K562 (cell line): ENCODE results near the gene MPRIP. TPM values are rescaled to one million over a fixed set of nuclear protein-coding genes. Genes with fewer than 3 reads are reported as not detected.

ENCODE experiments used
- ATAC-seq: fragments of 200-7000 bp; cut with Tn5 transposase; 3 replicates; pipeline ENCODE4 v1.9.1; 2020; ENCODE audit warnings: moderate library complexity
- BruUV-seq: library from RNA; stranded (reverse); fragments of 400-500 nt; replicated peaks from 2 replicates; lab custom pipeline; 2021; lab: Mats Ljungman, UMichigan
- CTCF ChIA-PET: fragments of 300-600 bp; formaldehyde crosslinking; extraction: SDS; loops from one replicate; lab custom pipeline; 2021; ENCODE audit warnings: low intra/inter-chr PET ratio; lab: Yijun Ruan, JAX
- POLR2A ChIA-PET: fragments of 300-600, 350-650 bp; sonication (Branson Sonifier 250); formaldehyde crosslinking; extraction: SDS; loops from one replicate; lab custom pipeline; 2021; ENCODE audit warnings: antibody characterized with exemption, inconsistent platforms; lab: Yijun Ruan, JAX
- DNase-seq, 4 experiments: peaks; one replicate each; pipeline versions ENCODE4 v3.0.0 to v3.0.0-alpha.2; 2011 to 2018; ENCODE audit warnings: low spot score in 3 of 4, mixed read lengths in 3 of 4; ENCODE audit errors: extremely low read depth in 1 of 4
- FAIRE-seq: peaks from 2 replicates; lab custom pipeline; 2011; peaks lifted over from hg19 to GRCh38; lab: Jason Lieb, UNC
- H2AFZ ChIP-seq: 2 replicates; pipeline ENCODE4 v1.6.0; 2011; ENCODE audit warnings: low read depth, low read length, control low read depth, inconsistent platforms
- H3K27ac ChIP-seq: fragments of 200-600 bp; 3 replicates; pipeline ENCODE4 v1.8.0; 2011; ENCODE audit warnings: low read depth, mild to moderate bottlenecking, control low read depth, inconsistent platforms, low read length, moderate library complexity, mixed read lengths; ENCODE audit errors: extremely low read depth
- H3K27me3 ChIP-seq, 2 experiments: fragments of 300-600 bp in 1 of 2; 2 replicates in 1 of 2; 3 replicates in 1 of 2; pipeline versions ENCODE4 v1.6.0 to v1.8.0; 2011; ENCODE audit warnings: inconsistent platforms in 2 of 2, low read length in 2 of 2, mild to moderate bottlenecking in 1 of 2, mixed read lengths in 1 of 2, moderate library complexity in 1 of 2; ENCODE audit not compliant: control insufficient read depth in 2 of 2, insufficient read depth in 2 of 2
- H3K36me3 ChIP-seq: fragments of 300-600 bp; 3 replicates; pipeline ENCODE4 v1.8.0; 2011; ENCODE audit warnings: mild to moderate bottlenecking, low read length, inconsistent platforms; ENCODE audit not compliant: control insufficient read depth, insufficient read depth
- H3K4me1 ChIP-seq, 2 experiments: fragments of 200-600 bp in 1 of 2; replicated peaks in 1 of 2; 2 replicates in 1 of 2; 3 replicates in 1 of 2; pipeline versions ENCODE4 v1.5.1 to v1.8.0; 2011; ENCODE audit warnings: inconsistent platforms in 2 of 2, low read length in 2 of 2, mild to moderate bottlenecking in 1 of 2, mixed read lengths in 1 of 2, moderate library complexity in 1 of 2; ENCODE audit not compliant: control insufficient read depth in 2 of 2, insufficient read depth in 2 of 2
- H3K4me2 ChIP-seq: 2 replicates; pipeline ENCODE4 v1.6.1; 2011; ENCODE audit warnings: low read length, control low read depth, inconsistent platforms, mixed read lengths; ENCODE audit not compliant: insufficient read depth
- H3K4me3 ChIP-seq: fragments of 200-600 bp; sonication (generic), shearing (Covaris generic); 2 replicates; pipeline ENCODE4 v1.5.1; 2016; ENCODE audit warnings: control low read depth, inconsistent platforms
- H3K79me2 ChIP-seq: fragments of 200-600 bp; 3 replicates; pipeline ENCODE4 v1.8.0; 2011; ENCODE audit warnings: low read length, inconsistent platforms; ENCODE audit not compliant: control insufficient read depth, insufficient read depth
- H3K9ac ChIP-seq, 2 experiments: 2 replicates each; pipeline versions ENCODE4 v1.6.0 to v1.6.1; 2011; ENCODE audit warnings: low read depth in 2 of 2, low read length in 2 of 2, control low read depth in 1 of 2, inconsistent platforms in 1 of 2, mild to moderate bottlenecking in 1 of 2, mixed read lengths in 1 of 2; ENCODE audit not compliant: insufficient read depth in 1 of 2
- H3K9me1 ChIP-seq: one replicate; pipeline ENCODE4 v1.6.0; 2011; ENCODE audit warnings: inconsistent platforms, mild to moderate bottlenecking, low read length, moderate library complexity; ENCODE audit not compliant: control insufficient read depth, insufficient read depth
- H3K9me3 ChIP-seq: replicated peaks from 2 replicates; pipeline ENCODE4 v1.5.1; 2011; ENCODE audit warnings: low read depth, low read length, inconsistent platforms; ENCODE audit not compliant: control insufficient read depth, insufficient read depth
- H4K20me1 ChIP-seq: replicated peaks from 2 replicates; pipeline ENCODE4 v1.6.1; 2011; ENCODE audit warnings: low read length, inconsistent platforms, mixed read lengths; ENCODE audit not compliant: control insufficient read depth, insufficient read depth
- FOXJ3 ChIP-seq: sonication (generic); formaldehyde crosslinking; IDR thresholded peaks from 2 replicates; pipeline ENCODE4 v1.4.0; 2020; ENCODE audit warnings: mild to moderate bottlenecking, missing genetic modification reagents
- L3MBTL2 ChIP-seq: fragments of 450-650 bp; IDR thresholded peaks from 2 replicates; pipeline ENCODE4 v1.6.1; 2016; ENCODE audit warnings: mild to moderate bottlenecking, moderate library complexity
- NCOA1 ChIP-seq: fragments of 450-650 bp; IDR thresholded peaks from 2 replicates; pipeline ENCODE4 v1.6.1; 2016; ENCODE audit warnings: low read depth
- POLR2AphosphoS2 ChIP-seq: IDR thresholded peaks from 2 replicates; pipeline ENCODE4 v1.6.1; 2012; ENCODE audit warnings: low read length, improper control_type of control experiment
- POLR3G ChIP-seq: IDR thresholded peaks from 2 replicates; pipeline ENCODE4 v1.6.1; 2011; ENCODE audit not compliant: insufficient read length, insufficient replicate concordance; ENCODE audit errors: extremely low read depth
- RNF2 ChIP-seq: sonication (generic); IDR thresholded peaks from 2 replicates; pipeline ENCODE4 v1.6.1; 2016
- TAF15 ChIP-seq: fragments of 200-400 bp; formaldehyde crosslinking; IDR thresholded peaks from 2 replicates; pipeline ENCODE4 v1.6.1; 2017; ENCODE audit warnings: mild to moderate bottlenecking, low read depth, low read length, moderate library complexity
- TRIM28 ChIP-seq: fragments of 450-650 bp; IDR thresholded peaks from 2 replicates; pipeline ENCODE4 v1.6.1; 2017
- XRCC3 ChIP-seq: fragments of 450-650 bp; IDR thresholded peaks from 2 replicates; pipeline ENCODE4 v1.6.1; 2017; ENCODE audit warnings: mild to moderate bottlenecking, moderate library complexity
- ZBTB11 ChIP-seq, 3 experiments: fragments of 200-800 bp in 1 of 3; fragments of 250-450 bp in 1 of 3; fragments of 450-650 bp in 1 of 3; sonication (Bioruptor Pico) in 1 of 3; sonication (Bioruptor generic) in 1 of 3; formaldehyde crosslinking in 1 of 3; IDR thresholded peaks; 2 replicates each; pipeline versions ENCODE4 v1.6.1 to v1.8.0; 2016 to 2022; ENCODE audit warnings: mild to moderate bottlenecking in 2 of 3, missing genetic modification characterization in 2 of 3, missing compliant biosample characterization in 1 of 3, moderate library complexity in 1 of 3
- whole genome bisulfite sequencing: fragments of 100-300 bp; shearing (Covaris generic); methylation state at CpG from one replicate; pipeline ENCODE4 v1.1.6; 2016; ENCODE audit warnings: low coverage, mixed read lengths; ENCODE audit not compliant: insufficient coverage; ENCODE audit errors: missing lambda C conversion rate; 5-methylcytosine and 5-hydroxymethylcytosine counted together
- in situ Hi-C: fragments of 300-500 bp; cut with MboI; formaldehyde crosslinking; loops from 4 replicates; pipeline ENCODE4 v1.15.0; 2018; ENCODE audit warnings: inconsistent platforms, mixed read lengths
- intact Hi-C: fragments of 100-400 bp; cut with micrococcal nuclease; formaldehyde crosslinking; loops from 2 replicates; pipeline ENCODE4 v1.14.2; 2022
- polyA plus RNA-seq, 8 experiments: library from polyadenylated mRNA; depleted of rRNA in 4 of 8; stranded (reverse) in 5 of 8; unstranded in 3 of 8; fragments of >200 nt; fragmentation: Nextera tagmentation in 2 of 8; fragmentation: Illumina TruSeq in 1 of 8; extraction: Ambion mirVana in 2 of 8; extraction: Trizol in 1 of 8; gene quantifications; 2 replicates each; pipeline versions ENCODE4 v1.2.1 to v1.2.3, GENCODE V29; 2011 to 2014; ENCODE audit warnings: inconsistent platforms in 1 of 8, missing spikeins in 1 of 8
- total RNA-seq, 7 experiments: library from RNA; depleted of rRNA in 6 of 7; stranded (reverse); fragments of >200 nt in 6 of 7; fragmentation: Illumina TruSeq in 2 of 7; extraction: Trizol in 2 of 7; gene quantifications; 2 replicates each; pipeline versions ENCODE4 v1.2.1 to v1.2.3, GENCODE V29; 2011 to 2021; ENCODE audit warnings: low replicate concordance in 1 of 7
- TF ChIP-seq, protein P1 (sequence below), 2 experiments: fragments of 450-650 bp; IDR thresholded peaks; 2 replicates each; pipeline ENCODE4 v1.6.1; 2018; ENCODE audit warnings: mild to moderate bottlenecking in 2 of 2, low read depth in 1 of 2; ENCODE audit not compliant: partially characterized antibody in 2 of 2

Gene MPRIP
- total and polyA plus RNA-seq, 9 of the 15 experiments (the other 6 are each of a cell fraction or from before 2014, with no cell fraction given): 10.0 to 72.6 (median 30.1) TPM

GRCh38 chr17:17058304-17058703 lies 16.0 kb downstream of the MPRIP start:
- Histone ChIP-seq H3K79me2 (no peaks in the 10 kb centered on the region; the same call in 2 of the 3 replicates), H3K36me3 (peaks cover 4% of the 10 kb centered on the region; the same call in 1 of the 3 replicates), H3K9ac (no peak overlapping the region), H3K27me3 (no peaks in the 10 kb centered on the region), H3K27ac (no peak overlapping the region), H4K20me1 (0 out of 2 replicates have a peak, but pooled peaks cover 5% of the 10 kb centered on the region), H2AFZ (no peak overlapping the region), H3K9me3 (no peaks in the 10 kb centered on the region), H3K4me2 (no peak overlapping the region), H3K9me1 (no peaks in the 10 kb centered on the region), H3K4me3 (no peak overlapping the region), H3K4me1 (peaks cover 0 to 2% of the 10 kb centered on the region in 2 experiments; a peak in 1 of 5 replicates)
- POLR2A ChIA-PET: interaction anchor here (0.9 to 1.3 kb wide), 2 partner anchors 13 to 14 kb away, joined by 3 to 4 read pairs; no protein-coding TSS in a partner anchor
- no peak for DNase-seq
- no peak for ATAC-seq
- CTCF ChIA-PET: no interaction called here
- 94% methylated on average over 3 of the region's 6 CpGs for WGBS
- intact Hi-C loops: no loop called here
- FAIRE-seq: no peak
- TF ChIP-seq XRCC3 (no peak), NCOA1 (no peak), ZBTB11 (CRISPR knock-in tag; IDR thresholded peaks at IDR 0.05) (no peak), RNF2 (no peak), TAF15 (no peak), POLR2AphosphoS2 (no peak), POLR3G (no peak), FOXJ3 (CRISPR knock-in tag) (no peak), TRIM28 (no peak), L3MBTL2 (no peak)
- TF ChIP-seq, protein P1, sequence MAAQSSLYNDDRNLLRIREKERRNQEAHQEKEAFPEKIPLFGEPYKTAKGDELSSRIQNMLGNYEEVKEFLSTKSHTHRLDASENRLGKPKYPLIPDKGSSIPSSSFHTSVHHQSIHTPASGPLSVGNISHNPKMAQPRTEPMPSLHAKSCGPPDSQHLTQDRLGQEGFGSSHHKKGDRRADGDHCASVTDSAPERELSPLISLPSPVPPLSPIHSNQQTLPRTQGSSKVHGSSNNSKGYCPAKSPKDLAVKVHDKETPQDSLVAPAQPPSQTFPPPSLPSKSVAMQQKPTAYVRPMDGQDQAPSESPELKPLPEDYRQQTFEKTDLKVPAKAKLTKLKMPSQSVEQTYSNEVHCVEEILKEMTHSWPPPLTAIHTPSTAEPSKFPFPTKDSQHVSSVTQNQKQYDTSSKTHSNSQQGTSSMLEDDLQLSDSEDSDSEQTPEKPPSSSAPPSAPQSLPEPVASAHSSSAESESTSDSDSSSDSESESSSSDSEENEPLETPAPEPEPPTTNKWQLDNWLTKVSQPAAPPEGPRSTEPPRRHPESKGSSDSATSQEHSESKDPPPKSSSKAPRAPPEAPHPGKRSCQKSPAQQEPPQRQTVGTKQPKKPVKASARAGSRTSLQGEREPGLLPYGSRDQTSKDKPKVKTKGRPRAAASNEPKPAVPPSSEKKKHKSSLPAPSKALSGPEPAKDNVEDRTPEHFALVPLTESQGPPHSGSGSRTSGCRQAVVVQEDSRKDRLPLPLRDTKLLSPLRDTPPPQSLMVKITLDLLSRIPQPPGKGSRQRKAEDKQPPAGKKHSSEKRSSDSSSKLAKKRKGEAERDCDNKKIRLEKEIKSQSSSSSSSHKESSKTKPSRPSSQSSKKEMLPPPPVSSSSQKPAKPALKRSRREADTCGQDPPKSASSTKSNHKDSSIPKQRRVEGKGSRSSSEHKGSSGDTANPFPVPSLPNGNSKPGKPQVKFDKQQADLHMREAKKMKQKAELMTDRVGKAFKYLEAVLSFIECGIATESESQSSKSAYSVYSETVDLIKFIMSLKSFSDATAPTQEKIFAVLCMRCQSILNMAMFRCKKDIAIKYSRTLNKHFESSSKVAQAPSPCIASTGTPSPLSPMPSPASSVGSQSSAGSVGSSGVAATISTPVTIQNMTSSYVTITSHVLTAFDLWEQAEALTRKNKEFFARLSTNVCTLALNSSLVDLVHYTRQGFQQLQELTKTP (IDR thresholded peaks at IDR 0.05; ENCODE audit: low read depth in 1 of 2, partially characterized antibody in 2 of 2): no peak
- in situ Hi-C loops: no loop called here
- no TSS peak for BruUV-seq
